Left cardiac atrium (tissue), 4 donors: ENCODE measurements around the gene CHTOP. TPM values are rescaled to one million over a fixed set of nuclear protein-coding genes. Genes with fewer than 3 reads are reported as not detected.
"Not testable (repeated sequence)": the region's sequence is repeated elsewhere in the genome, so short reads cannot be mapped to it uniquely, and the experiment has no call there.

Source experiments
- ATAC-seq, 2 donors: fragments of 200-7000 bp; cut with Tn5 transposase; one replicate each; pipeline ENCODE4 v1.9.1; 2020; ENCODE audit warnings: mild to moderate bottlenecking in 2 of 2, moderate library complexity in 2 of 2
- DNase-seq: peaks from one replicate; pipeline ENCODE4 v3.0.0-alpha.2; 2020
- intact Hi-C, 2 donors: fragments of 100-400 bp; cut with DNase I; formaldehyde crosslinking; loops; one replicate each; pipeline versions ENCODE4 v1.14.1 to v1.15.1; 2022 to 2023
- total RNA-seq, 2 donors: library from RNA; stranded (reverse); fragmentation: NEBNext Ultra II Directional; extraction: Animal tissue kit (Norgen Biotek cat#: 25700); gene quantifications; one replicate each; pipeline ENCODE4 v1.2.1, GENCODE V29; 2021
- donor health status: DM: no; HTN: yes; CAD: no.
- donor health status: DM: no; HTN: yes; CAD: no; lungs with severe emphysema.
- donor health status: DM: yes; HTN: yes; CAD: no.
- donor health status: Dilated cardiomyopathy.

CHTOP gene
- total RNA-seq, 2 donors from 2014 or later, result 60.1 to 61.9 TPM

DNA sequence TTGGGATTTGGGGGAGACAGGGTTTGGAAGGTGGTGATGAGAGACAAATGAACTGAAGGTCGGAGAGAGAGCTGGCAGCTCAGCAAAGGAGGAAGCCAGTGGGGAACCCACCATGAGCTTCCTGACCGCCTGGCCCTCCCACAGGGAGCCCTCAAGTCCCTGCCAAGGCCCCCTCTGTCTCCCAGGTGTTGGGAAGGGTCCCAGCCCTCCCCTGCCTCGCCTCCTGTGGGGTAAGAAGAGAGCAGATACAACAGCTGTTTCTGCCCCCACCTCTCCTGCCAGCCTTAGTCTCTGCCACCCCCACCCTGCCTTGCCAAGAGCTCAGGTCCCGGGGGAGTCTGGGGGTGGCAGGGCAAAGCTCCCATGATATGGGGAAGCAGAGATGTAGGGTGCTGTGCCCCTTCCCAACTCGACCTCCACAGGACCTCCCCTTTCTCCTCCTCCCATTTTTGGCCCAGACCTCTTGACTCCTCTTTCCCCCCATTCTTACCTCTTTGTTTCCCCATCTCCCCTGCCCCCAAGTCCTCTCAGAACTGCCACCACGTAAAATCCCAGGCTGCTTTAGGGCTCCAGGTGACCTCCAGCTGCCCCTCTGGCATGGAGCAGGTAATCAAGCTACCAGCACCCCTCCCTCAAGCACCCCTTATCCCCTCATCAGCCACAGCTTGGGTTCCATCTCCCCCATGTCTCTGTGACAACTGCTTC lies 5.1 kb upstream of the CHTOP start:
- ATAC-seq (no peak), DNase-seq (no peak)
- intact Hi-C loops, result no loop called here

DNA sequence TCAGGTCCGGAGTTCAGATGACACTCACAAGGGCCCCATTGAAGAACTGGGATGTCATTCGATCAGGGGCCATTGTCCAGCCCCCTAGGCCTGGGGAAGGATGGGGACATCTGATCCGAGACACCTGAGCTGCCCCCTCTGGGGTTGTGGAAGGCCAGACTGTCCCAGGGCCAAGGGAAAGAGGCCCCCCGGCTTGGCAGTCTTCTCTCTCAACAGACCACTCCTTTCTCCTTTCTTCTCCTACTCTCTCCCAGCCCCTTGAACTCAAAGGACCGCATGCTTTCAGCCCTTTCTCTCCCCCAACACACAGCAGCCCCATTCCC lies 4.6 kb upstream of the CHTOP start:
- intact Hi-C loops, result no loop called here
- peak; percentile 14 for DNase-seq
- no peak for ATAC-seq

DNA sequence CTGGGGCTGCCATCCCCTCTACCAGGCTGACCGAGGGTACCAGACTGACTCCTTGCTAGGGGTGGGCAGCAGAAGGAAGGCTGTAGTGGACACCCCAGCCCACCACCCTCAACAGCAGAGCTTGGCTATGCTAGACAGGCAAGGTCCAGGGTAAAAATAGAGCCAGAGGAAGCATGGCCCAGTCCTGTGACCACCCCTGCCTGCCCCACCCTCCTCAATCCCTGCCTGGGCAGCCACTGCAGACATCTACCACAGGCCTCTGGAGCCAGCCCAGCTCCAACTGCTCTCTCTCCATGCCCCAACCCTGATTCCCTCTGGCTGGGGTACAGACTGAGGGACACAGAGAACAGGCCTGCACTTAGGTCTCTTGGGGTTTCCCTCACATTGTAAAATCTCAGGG lies 3.9 kb upstream of the CHTOP start:
- DNase-seq, result peak; percentile 55

DNA sequence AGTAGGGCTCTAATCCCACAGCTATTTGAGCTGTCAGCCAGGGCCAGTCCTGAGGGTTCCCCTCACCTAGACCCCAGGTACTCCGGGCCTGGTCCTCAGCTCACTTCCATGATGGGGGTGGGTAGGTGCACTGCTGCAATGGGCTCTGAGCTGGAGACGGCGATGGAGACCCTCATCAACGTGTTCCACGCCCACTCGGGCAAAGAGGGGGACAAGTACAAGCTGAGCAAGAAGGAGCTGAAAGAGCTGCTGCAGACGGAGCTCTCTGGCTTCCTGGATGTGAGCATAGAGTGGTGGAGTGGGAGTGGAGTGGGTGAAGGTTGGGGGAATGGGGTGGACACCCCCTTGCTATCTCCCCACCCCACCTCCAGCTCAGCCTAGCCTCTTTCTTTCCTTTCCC lies 3.5 kb upstream of the CHTOP start:
- intact Hi-C loops, result no loop called here
- ATAC-seq, result no peak
- DNase-seq, result no peak

More for the DNA sequence above, 3.9 kb upstream of the CHTOP start:
- intact Hi-C loops, result no loop called here
- peak; percentile 1 to 18 for ATAC-seq

DNA sequence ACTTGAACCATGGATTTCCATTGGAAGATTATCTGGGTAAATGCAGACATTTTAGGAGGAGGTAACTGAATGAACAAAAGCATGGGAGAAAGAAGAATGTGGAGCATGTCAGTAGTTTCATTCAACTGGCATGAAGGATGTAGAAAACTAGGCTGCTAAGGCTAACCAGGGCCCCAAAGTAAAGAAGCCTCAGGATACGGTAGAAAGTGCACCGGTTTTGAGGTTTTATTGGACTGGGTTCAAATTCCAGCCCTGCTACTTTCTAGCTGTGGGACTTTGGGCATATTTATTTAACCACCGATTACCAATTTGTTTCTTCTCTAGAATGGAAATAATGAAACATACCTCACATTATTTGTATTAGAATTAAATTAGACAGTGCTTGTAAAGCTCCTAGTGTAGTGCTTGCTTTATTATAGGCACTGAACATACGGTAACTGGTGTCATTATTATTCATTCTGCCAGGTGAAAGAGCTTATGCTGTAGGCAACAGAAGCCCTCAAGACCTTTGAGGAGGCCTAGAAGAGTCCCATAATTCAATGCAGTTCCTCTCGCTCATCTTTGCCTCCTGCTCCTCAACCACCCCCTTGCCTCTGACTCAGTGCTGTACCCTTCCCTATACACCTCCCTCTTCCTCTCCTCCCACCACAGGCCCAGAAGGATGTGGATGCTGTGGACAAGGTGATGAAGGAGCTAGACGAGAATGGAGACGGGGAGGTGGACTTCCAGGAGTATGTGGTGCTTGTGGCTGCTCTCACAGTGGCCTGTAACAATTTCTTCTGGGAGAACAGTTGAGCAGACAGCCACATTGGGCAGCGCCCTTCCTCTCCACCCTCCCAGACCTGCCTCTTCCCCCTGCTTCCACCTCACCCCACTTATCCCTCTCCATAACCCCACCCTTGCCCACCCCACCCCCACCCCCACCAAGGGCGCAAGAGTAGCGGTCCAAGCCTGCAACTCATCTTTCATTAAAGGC lies 2.5 kb upstream of the CHTOP start:
- intact Hi-C loops, result no loop called here
- DNase-seq, result no peak

DNA sequence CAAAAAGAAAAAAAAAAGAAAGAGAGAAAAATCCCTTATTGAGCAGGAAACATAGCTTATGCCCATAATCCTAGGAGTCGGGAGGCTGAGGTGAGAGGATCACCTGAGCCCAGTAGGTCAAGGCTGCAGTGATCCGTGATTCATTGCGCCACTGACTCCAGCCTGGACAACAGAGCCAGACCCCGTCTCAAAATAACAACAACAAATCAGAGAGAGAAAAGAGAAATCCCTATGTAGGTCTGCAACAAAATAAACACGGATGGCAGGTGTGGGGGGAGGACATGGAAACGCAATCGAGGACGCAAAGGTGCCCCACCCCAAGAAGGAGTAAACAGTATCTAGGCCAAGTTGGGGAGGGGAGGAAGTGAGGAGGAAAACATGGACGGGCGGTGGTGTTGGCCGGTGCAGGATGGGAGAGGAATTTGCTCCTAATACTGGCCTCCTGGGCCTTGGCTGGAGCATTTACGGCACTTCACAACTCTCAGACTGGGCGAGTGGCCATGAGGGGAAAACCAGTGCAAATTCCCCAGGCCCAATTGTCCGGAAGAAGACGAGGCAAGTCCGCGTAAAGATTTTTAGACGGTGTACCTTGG lies 609 bp upstream of the CHTOP start:
- intact Hi-C loops, result no loop called here
- peak; percentile 25 to 39 for ATAC-seq
- peak; percentile 60 for DNase-seq

More for the DNA sequence above, 2.5 kb upstream of the CHTOP start:
- ATAC-seq, result no peak

GRCh38 chr1:153635872-153636271 lies 2.0 kb downstream of the CHTOP start:
- intact Hi-C loops, result no loop called here
- ATAC-seq, result no peak
- DNase-seq, result no peak

GRCh38 chr1:153636312-153636711 lies 2.4 kb downstream of the CHTOP start:
- no peak for ATAC-seq
- peak; percentile 11 for DNase-seq
- intact Hi-C loops, result no loop called here

- DNase-seq, result no peak
- intact Hi-C loops, result no loop called here
- ATAC-seq, result no peak
Observed at GRCh38 chr1:153638261-153638660, 4.4 kb downstream of the CHTOP start.

- peak; percentile 39 to 47 for ATAC-seq
- intact Hi-C loops, result no loop called here
Observed at GRCh38 chr1:153639280-153639679, 5.4 kb downstream of the CHTOP start.

GRCh38 chr1:153640213-153640612 lies 6.3 kb downstream of the CHTOP start:
- intact Hi-C loops, ATAC-seq, DNase-seq: not testable (repeated sequence)

More at GRCh38 chr1:153639280-153639679, 5.4 kb downstream of the CHTOP start:
- no peak for DNase-seq

DNA sequence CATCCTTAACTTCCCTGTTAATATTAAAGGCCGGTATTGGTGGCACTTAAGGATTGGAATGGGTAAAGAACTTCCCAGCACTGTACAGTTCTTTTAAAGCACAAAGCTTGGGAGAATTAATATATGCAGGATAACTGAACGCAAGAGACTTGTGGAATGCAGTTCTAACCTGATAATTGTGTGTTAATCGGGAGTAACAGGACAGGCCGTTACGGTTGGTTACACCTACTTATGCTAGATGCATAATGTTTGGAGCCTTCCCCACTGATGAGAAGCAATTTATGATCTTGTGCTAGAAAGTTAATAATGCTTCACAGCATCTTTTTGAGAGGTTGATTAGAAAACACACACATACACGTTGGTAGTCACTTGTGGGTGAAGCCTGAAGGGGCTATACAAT lies 7.0 kb downstream of the CHTOP start:
- intact Hi-C loops, result no loop called here
- no peak for ATAC-seq
- DNase-seq, result no peak

GRCh38 chr1:153642161-153642560 lies 8.3 kb downstream of the CHTOP start:
- ATAC-seq, result peak; percentile 14 to 42
- DNase-seq, result no peak
- intact Hi-C loops, result no loop called here

GRCh38 chr1:153643100-153643499 lies 9.2 kb downstream of the CHTOP start:
- DNase-seq (no peak), ATAC-seq (no peak)
- intact Hi-C loops, result no loop called here

- DNase-seq, result no peak
- intact Hi-C loops, result no loop called here
- ATAC-seq, result no peak
Observed at GRCh38 chr1:153643816-153644215, 9.9 kb downstream of the CHTOP start.

- ATAC-seq (peak in 1 of 2 donors; percentile 3), DNase-seq (no peak)
- intact Hi-C loops, result no loop called here
Observed at GRCh38 chr1:153646672-153647345, 12.9 kb downstream of the CHTOP start.

GRCh38 chr1:153647346-153647714 lies 13.5 kb downstream of the CHTOP start:
- peak in 1 of 2 donors; percentile 7 for ATAC-seq
- DNase-seq, result no peak
- intact Hi-C loops, result no loop called here

DNA sequence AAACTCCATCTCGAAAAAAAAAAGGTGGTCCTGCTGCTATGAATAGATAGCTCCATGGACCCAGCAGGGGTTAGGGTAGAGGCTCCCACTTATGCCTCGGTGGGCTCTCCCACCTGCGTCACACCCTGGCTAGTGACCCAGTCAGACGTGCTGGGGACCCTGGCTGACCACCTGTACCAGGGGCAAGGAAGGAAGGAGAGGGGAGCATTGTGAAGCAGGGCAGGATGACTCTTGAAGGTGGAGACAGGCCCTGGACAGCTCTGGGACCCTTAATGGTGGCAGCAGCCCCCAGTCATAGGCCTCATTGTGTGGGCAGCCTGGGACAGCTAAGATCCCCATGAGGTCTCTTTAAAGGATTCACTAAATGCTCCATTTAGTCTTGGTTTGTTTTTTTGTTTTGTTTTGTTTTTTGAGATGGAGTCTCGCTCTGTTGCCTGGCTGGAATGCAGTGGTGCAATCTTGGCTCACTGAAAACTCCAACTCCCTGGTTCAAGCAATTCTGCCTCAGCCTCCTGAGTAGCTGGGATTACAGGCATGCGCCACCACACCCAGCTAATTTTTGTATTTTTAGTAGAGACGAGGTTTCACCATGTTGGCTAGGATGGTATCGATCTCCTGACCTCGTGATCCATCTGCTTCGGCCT lies 14.3 kb downstream of the CHTOP start:
- intact Hi-C loops, result no loop called here
- ATAC-seq, result peak in 1 of 2 donors; percentile 3

More for the DNA sequence above, 14.3 kb downstream of the CHTOP start:
- no peak for DNase-seq
